ENCODE measurements around the gene PLEKHB2. TPM values are rescaled to one million over a fixed set of nuclear protein-coding genes. Genes with fewer than 3 reads are reported as not detected.
"Not testable (repeated sequence)": the region's sequence is repeated elsewhere in the genome, so short reads cannot be mapped to it uniquely, and the experiment has no call there.

PLEKHB2 gene
- total and polyA plus RNA-seq, 2 donors from 2014 or later = 85.4 to 110 TPM

DNA sequence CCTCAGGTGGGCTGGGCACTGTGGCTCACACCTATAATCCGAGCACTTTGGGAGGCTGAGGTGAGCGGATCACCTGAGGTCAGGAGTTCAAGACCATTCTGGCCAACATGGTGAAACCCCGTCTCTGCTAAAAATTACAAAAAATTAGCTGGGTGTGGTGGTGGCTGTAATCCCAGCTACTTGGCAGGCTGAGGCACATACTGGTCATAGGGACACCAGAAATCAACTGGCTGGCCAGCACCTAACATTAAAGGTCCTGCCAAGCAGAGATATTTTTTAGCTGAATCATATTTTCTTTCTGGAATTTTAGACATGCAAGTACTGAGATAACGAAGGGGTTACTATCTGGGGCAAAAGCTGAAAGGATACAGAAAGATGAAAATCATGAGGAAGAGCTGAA is 76.3 kb downstream of the PLEKHB2 start:
- FAIRE-seq; H3K4me3 ChIP-seq (ENCODE audit: low read length in 3 of 3); H3K9me3 ChIP-seq (ENCODE audit: control insufficient read depth in 2 of 3, insufficient read depth in 1 of 3, low read length in 3 of 3); H3K27ac ChIP-seq (ENCODE audit: low read depth in 2 of 2, low read length in 2 of 2); H3K4me1 ChIP-seq (ENCODE audit: control insufficient read depth in 2 of 3, insufficient read depth in 2 of 3, low read depth in 1 of 3, low read length in 3 of 3); H3K9ac ChIP-seq (ENCODE audit: low read length in 3 of 3); H3K36me3 ChIP-seq (ENCODE audit: control insufficient read depth in 2 of 3, insufficient read depth in 3 of 3, low read length in 3 of 3); H3K27me3 ChIP-seq (ENCODE audit: control insufficient read depth, insufficient read depth, low read length); DNase-seq; intact Hi-C loops (cut with DNase I): not testable (repeated sequence)

DNA sequence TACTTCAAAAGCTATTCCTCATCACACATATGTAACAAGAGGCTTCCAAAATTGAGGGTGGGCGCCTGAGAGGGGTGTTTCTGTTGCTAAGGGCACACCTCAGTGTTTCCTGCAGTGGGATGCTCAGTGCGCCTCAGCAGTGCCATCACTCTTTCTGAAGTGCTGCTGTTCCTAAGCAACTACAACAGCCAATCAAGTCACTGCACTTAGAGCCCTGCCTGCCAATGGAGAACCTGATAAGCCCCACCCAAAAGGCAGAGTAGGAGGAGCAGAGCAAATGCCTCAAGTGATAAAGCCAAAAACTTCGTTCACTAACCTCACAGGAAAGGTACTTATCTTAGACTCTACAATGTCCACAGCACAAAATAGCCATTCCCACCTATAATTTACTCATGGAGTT is 88.3 kb downstream of the PLEKHB2 start:
- DNase-seq; H3K4me3 ChIP-seq (ENCODE audit: low read length in 3 of 3); H3K4me1 ChIP-seq (ENCODE audit: control insufficient read depth in 2 of 3, insufficient read depth in 2 of 3, low read depth in 1 of 3, low read length in 3 of 3); FAIRE-seq; H3K9me3 ChIP-seq (ENCODE audit: control insufficient read depth in 2 of 3, insufficient read depth in 1 of 3, low read length in 3 of 3); H3K36me3 ChIP-seq (ENCODE audit: control insufficient read depth in 2 of 3, insufficient read depth in 3 of 3, low read length in 3 of 3); H3K27ac ChIP-seq (ENCODE audit: low read depth in 2 of 2, low read length in 2 of 2); intact Hi-C loops (cut with DNase I); H3K27me3 ChIP-seq (ENCODE audit: control insufficient read depth, insufficient read depth, low read length); H3K9ac ChIP-seq (ENCODE audit: low read length in 3 of 3): not testable (repeated sequence)

- H3K4me1 ChIP-seq (ENCODE audit: control insufficient read depth in 2 of 3, insufficient read depth in 2 of 3, low read depth in 1 of 3, low read length in 3 of 3); FAIRE-seq; H3K4me3 ChIP-seq (ENCODE audit: low read length in 3 of 3); H3K9me3 ChIP-seq (ENCODE audit: control insufficient read depth in 2 of 3, insufficient read depth in 1 of 3, low read length in 3 of 3); H3K27ac ChIP-seq (ENCODE audit: low read depth in 2 of 2, low read length in 2 of 2); H3K36me3 ChIP-seq (ENCODE audit: control insufficient read depth in 2 of 3, insufficient read depth in 3 of 3, low read length in 3 of 3); H3K9ac ChIP-seq (ENCODE audit: low read length in 3 of 3); DNase-seq; intact Hi-C loops (cut with DNase I); H3K27me3 ChIP-seq (ENCODE audit: control insufficient read depth, insufficient read depth, low read length): not testable (repeated sequence)
Measured at GRCh38 chr2:131196186-131196585, 91.0 kb downstream of the PLEKHB2 start.

Other genes starting within 250 kb of the PLEKHB2 start
- gene FAM168B, start 11.9 kb upstream of the PLEKHB2 start, total RNA-seq = 89.9 TPM
- gene FAM168B, start 11.9 kb upstream of the PLEKHB2 start, polyA plus RNA-seq (ENCODE audit: insufficient read depth, low read depth, low replicate concordance) = 34.1 TPM
- gene POTEE, start 104.2 kb downstream of the PLEKHB2 start, total RNA-seq = 0.09 TPM
- not detected for gene POTEE, start 104.2 kb downstream of the PLEKHB2 start, polyA plus RNA-seq (ENCODE audit: insufficient read depth, low read depth, low replicate concordance)

All from kidney (tissue), 11 donors.